Fibroblast of skin of abdomen (primary cell): ENCODE measurements around the gene WWC2.

ENCODE experiments used
- DNase-seq: peaks from one replicate; pipeline ENCODE4 v3.0.0-alpha.2; 2013

WWC2 gene

DNA sequence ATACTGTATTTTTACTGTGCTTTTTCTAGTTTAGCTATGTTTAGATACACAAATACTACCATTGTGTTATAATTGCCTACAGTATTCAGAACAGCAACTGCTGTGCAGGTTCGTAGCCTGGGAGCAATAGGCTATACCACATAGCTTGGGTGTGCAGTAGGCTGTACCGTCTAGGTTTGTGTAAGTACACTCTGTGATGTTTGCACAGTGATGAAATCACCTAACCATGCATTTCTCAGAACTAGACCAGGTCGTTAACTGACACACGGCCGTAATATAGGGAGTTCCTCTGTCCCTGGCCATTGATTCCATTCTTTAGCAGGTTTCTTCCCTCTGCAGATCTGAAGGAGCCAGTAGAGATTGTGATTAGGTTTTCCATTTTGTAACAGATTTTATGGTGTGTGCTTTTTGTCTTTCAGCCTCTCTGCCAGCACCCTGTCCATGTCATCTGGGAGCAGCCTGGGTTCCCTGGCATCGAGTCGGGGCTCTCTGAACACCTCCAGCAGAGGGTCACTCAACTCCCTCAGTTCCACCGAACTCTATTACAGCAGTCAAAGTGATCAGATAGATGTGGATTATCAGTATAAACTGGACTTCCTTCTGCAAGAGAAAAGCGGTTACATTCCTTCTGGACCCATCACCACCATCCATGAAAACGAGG lies 161.6 kb downstream of the WWC2 start:
- no peak for DNase-seq

GRCh38 chr4:183261953-183262775 lies 163.1 kb downstream of the WWC2 start:
- DNase-seq: peak; percentile 78

GRCh38 chr4:183262776-183263100 lies 163.7 kb downstream of the WWC2 start:
- DNase-seq: no peak

DNA sequence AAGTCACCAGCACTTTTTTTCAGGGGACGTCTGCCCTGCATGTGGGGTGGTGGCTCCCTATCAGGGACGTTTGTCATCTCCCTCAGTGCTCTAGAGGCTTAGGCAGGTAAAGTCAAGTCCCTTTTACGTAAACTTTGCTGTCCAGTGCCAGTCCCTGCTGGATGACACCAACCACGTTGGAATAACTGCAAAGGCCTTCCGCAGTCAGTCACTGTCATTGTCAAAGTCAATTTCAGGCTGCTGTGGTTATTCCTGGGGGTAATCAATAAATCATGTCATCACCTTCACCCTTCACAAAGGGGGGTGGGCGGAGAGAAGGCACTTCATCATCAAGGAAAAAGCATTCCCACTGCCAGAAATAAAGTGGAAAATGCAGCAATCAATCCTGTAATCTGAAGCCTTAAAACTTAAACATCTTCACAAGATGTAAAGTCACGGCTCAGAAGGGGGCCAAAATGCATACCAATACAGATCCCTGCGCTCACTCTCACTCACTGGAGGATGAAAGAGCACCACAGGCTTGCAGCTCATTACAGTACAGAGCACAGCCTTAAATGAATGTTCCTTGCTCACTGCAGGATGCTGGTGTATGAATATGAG lies 164.8 kb downstream of the WWC2 start:
- DNase-seq: peak; percentile 94

DNA sequence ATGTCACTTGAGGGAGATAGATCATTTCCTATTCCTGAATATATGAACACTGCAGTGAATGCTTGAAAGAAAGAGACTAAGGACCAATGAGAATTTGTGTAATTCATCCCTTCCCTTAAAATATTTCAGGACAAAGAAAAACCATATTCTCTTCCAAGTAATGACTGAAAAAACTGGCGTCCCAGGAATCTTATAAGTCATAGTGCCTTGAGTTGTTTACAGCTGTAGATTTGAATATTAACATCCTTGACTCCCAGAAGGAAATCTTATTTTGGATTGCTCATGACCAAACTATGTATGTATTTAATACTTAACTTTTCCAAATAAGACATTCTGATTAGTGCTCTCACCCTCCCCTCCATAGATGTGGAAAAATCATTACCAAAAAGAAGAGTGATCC lies 165.6 kb downstream of the WWC2 start:
- peak; percentile 89 for DNase-seq

GRCh38 chr4:183266371-183266770 lies 167.3 kb downstream of the WWC2 start:
- DNase-seq: no peak

- DNase-seq: no peak
These were observed 169.5 kb downstream of the WWC2 start for GRCh38 chr4:183268556-183268955.

GRCh38 chr4:183272384-183272783 lies 173.3 kb downstream of the WWC2 start:
- no peak for DNase-seq

- DNase-seq: no peak
These were observed 177.0 kb downstream of the WWC2 start for GRCh38 chr4:183276106-183276505.

DNA sequence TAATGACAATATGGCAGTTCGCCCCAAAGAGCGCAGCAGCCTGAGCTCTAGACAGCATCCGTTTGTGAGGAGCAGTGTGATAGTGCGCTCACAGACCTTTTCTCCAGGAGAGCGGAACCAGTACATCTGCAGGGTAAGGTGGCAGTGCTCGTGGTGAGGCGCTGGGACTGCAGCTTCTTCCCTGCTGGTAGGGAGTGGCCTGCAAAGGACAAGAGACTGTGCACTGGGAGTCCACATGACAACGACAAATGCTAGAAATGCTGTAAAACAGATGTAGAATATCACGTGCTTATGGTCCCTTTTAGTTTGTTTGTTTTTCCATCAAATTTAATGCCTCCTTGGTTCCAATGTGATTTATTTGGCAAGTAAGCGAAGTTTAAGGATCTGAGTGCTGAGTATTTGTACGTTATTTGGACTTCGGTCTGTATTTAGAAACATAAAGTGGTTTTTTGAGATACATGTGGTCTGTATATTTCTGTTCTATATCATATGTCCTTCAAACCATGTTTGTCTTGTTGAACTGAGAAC lies 185.3 kb downstream of the WWC2 start:
- no peak for DNase-seq

GRCh38 chr4:183284965-183285364 lies 185.9 kb downstream of the WWC2 start:
- peak; percentile 93 for DNase-seq

DNA sequence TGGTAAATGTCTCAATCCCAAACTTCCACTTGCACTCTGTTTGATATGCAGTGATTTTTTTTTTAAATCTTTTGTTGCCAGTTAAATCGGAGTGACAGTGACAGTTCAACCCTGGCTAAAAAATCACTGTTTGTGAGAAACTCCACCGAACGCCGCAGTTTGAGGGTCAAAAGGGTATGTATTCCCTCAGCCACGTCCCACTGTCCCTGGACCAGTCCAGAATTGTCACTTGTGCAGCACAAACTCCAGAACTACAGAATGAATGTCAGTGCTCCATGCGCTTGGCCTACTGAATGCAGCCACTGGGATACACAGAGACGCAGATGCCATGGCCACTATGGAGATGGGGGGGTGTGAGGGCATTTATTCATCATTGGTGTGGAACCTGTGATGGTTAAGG lies 186.8 kb downstream of the WWC2 start:
- no peak for DNase-seq

GRCh38 chr4:183286590-183287308 lies 187.7 kb downstream of the WWC2 start:
- DNase-seq: no peak

DNA sequence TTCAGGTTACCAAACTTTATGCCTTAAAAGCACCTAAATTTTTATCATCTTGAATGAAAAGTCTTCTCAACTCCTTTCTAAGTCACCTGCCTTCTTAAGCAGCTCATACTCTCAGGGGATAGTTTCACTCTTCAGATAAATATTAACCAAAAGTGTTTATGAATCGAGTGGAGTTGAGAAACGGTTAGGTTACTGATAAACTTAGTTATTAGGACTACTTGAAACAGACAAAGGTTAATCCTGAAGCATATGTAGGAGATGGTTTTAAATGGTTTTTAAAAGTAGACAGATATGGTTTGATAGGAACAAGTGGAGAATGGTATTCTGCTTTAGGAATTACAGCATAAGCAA lies 188.2 kb downstream of the WWC2 start:
- DNase-seq: no peak

GRCh38 chr4:183287677-183288076 lies 188.6 kb downstream of the WWC2 start:
- DNase-seq: no peak

- DNase-seq: no peak
These were observed 189.9 kb downstream of the WWC2 start for GRCh38 chr4:183288955-183289354.

GRCh38 chr4:183289688-183290087 lies 190.6 kb downstream of the WWC2 start:
- no peak for DNase-seq

- no peak for DNase-seq
These were observed 192.0 kb downstream of the WWC2 start for GRCh38 chr4:183291070-183291469.

GRCh38 chr4:183295711-183296110 lies 196.7 kb downstream of the WWC2 start:
- DNase-seq: no peak

- DNase-seq: no peak
These were observed 198.6 kb downstream of the WWC2 start for GRCh38 chr4:183297675-183298074.

DNA sequence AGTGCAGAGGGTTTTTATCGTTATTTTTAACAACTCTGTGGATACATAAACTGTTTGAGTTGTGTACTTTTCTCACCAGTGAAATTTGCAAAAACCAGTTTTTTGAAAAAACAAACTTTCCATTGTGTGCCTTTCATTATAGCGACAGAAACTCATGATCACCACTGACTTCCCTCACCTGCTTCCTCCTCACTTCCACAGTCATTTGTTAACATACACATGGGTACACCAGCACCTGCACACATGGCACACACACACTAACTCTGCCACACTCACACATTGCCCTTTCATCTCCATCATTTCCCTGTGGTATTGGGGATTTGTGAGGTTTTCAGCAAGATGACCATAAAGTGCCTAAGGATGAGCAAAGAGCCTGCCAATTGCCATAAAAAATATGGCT lies 200.4 kb downstream of the WWC2 start:
- DNase-seq: no peak

- DNase-seq: peak; percentile 50
These were observed 201.0 kb downstream of the WWC2 start for GRCh38 chr4:183300070-183300469.

- no peak for DNase-seq
These were observed 201.6 kb downstream of the WWC2 start for GRCh38 chr4:183300655-183301054.
